GM12873 (cell line): Measurements from ENCODE around the gene SERTAD1.

Source experiments
- CTCF ChIP-seq: IDR thresholded peaks from 2 replicates; pipeline ENCODE4 v1.5.1; 2012; ENCODE audit warnings: low read depth, mild to moderate bottlenecking, moderate library complexity, low read length, control low read depth; ENCODE audit not compliant: insufficient read depth; ENCODE audit errors: missing control alignments

The SERTAD1 gene

GRCh38 chr19:40411958-40412499, 13.8 kb downstream of the SERTAD1 start:
- no peak for TF ChIP-seq CTCF

- no peak for TF ChIP-seq CTCF
These were observed 14.5 kb downstream of the SERTAD1 start for GRCh38 chr19:40411125-40411842.

GRCh38 chr19:40410030-40410389, 15.8 kb downstream of the SERTAD1 start:
- TF ChIP-seq CTCF = no peak

- TF ChIP-seq CTCF = no peak
These were observed 17.8 kb downstream of the SERTAD1 start for GRCh38 chr19:40407714-40408597.

DNA sequence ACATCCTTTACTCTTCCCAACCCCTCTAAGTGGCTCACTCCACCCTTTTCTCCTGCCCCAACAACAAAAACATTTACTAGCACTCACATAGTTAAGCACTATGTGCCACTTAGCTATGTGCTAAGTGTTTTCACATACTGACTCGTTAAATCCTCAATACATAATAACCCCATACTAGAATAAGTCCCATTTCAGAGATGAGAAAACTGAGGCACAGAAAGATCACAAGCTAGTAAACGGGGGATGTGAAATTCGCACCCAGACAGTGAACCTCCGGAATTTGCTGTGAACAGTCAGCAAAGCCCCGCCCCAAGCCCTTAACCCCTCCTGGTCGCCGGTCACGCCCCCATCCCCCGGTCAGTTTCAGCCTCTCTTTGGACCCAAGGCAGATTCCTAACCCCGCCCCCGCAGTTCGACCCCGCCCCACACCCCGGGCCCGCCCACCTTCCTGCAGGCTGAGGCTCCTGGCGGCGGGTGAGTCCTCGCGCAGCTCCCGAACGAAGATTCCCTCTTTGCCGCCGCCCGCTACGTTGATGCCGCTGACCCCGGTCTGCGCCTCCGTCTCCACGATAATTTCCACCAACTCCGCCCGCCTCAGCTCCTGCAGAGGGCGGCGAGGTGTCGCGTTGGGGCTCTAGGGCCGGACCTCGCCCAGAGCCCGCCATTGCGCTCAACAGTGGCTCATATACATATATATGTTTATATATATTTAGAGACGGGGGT, 22.4 kb downstream of the SERTAD1 start:
- TF ChIP-seq CTCF = no peak

DNA sequence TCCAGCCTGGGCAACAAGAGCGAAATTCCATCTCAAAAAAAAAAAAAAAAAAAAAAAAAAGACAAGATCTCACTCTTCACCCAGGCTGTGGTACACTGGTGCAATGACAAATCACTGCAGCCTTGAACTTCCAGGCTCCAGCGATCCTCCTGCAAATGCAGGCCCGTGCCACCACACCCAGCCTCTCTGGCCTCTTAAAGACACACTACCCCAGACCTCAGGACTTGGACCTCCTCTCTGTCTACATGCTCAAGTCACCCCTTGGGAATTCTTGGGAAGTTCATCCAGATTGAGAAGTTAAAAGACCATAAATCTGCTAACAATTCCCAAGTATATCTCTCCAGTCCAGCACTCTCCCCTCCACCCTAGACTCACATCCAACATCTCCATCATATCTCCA, 25.2 kb downstream of the SERTAD1 start:
- TF ChIP-seq CTCF = no peak
